Measurements from ENCODE around the gene PNPLA7. TPM values are rescaled to one million over a fixed set of nuclear protein-coding genes. Genes with fewer than 3 reads are reported as not detected.

PNPLA7 gene
- polyA plus RNA-seq, 4 donors = 2.9 to 8.8 (median 3.3) TPM

DNA sequence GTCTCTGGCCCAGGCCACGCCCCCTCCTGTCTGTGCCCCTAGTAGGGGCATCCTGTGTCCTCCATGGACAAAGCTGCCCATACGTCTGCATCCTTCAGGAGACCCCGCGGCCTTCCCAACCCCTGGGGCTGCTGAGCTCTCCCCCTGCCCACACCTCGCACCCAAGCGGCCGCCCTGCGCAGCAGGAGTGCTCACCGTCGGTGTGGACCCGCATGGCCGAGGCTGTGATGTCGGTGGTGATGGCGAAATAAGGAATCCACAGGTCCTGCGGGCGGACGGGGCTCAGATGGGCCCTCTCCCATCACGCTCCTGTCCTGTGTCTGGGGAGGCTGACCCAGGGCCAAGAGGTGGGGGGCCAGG lies 86.3 kb downstream of the PNPLA7 start:
- no peaks in the 10 kb centered on the region for H3K36me3 ChIP-seq (ENCODE audit: control insufficient read depth in 3 of 3, insufficient read depth in 2 of 3, low read depth in 1 of 3, low read length in 3 of 3)
- H3K4me3 ChIP-seq (ENCODE audit: low read depth in 1 of 3, low read length in 3 of 3) = no peak overlapping the region
- H3K27me3 ChIP-seq (ENCODE audit: control insufficient read depth in 3 of 3, insufficient read depth in 3 of 3, low read length in 3 of 3) = peaks cover 0 to 5% (median 0%) of the 10 kb centered on the region in 3 donors
- H3K9me3 ChIP-seq (ENCODE audit: control insufficient read depth in 2 of 2, insufficient read depth in 1 of 2, low read depth in 1 of 2, low read length in 1 of 2) = no peaks in the 10 kb centered on the region
- peaks cover 2 to 15% (median 3%) of the 10 kb centered on the region in 3 donors for H3K4me1 ChIP-seq (ENCODE audit: control insufficient read depth in 3 of 3, insufficient read depth in 2 of 3, low read depth in 1 of 3, low read length in 2 of 3)
- no peak overlapping the region for H3K27ac ChIP-seq (ENCODE audit: low read depth in 1 of 3, low read length in 2 of 3)
- no peak for FAIRE-seq
- WGBS, 3 donors = 95 to 96% (median 95%) methylated on average over 18 of the region's 18 CpGs
- DNase-seq = no peak

DNA sequence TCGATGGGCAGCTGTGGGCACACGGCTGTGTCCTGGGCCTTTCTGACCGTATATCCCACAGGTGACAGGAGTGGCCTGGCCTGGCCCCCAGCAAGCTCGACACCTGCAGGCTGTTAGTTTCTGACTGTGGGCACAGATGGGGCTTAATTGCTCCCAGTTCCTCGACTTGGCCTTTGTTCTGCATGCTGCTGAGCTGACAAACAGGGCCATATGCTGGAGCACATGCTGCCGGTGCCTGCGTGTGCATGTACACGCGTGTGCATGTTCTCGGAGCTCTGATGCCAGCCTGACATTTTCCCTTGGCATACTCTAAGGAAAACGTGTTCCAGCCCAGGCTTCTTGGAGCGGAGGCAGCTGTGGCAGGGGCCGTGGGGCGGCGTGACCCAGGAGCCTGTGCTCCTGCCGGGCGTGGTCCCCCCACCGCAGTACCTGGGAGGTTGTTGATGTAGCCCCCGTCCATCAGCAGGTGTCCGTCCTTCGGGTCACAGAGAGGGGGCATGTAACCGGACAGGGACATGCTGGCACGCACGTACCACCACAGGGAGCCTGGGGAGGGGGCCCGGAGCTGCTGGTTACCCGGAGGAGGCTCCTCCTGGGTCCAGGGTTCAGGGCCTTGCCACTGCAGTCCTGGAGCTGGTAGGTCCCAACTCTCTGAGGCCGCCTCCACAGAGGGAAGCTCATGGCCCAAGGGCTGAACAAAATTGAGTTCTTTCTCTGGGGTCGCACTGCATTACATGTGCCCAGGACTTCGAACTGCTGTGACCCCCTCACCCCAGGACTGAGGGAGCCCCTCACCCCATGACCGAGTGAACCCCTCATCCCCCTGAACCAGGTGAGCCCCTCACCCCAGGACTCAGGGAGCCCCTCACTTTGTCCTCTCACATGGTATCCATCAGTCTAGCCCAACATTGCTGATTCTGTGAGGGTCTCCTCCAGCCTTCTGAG lies 86.9 kb downstream of the PNPLA7 start:
- no peak for DNase-seq
- peaks cover 2 to 19% (median 3%) of the 10 kb centered on the region in 3 donors for H3K4me1 ChIP-seq (ENCODE audit: control insufficient read depth in 3 of 3, insufficient read depth in 2 of 3, low read depth in 1 of 3, low read length in 2 of 3)
- 84 to 91% (median 90%) methylated on average over 27 to 30 of the region's 30 CpGs for whole genome bisulfite sequencing, 3 donors
- no peaks in the 10 kb centered on the region for H3K36me3 ChIP-seq (ENCODE audit: control insufficient read depth in 3 of 3, insufficient read depth in 2 of 3, low read depth in 1 of 3, low read length in 3 of 3)
- no peak for FAIRE-seq
- H3K9me3 ChIP-seq (ENCODE audit: control insufficient read depth in 2 of 2, insufficient read depth in 1 of 2, low read depth in 1 of 2, low read length in 1 of 2) = no peaks in the 10 kb centered on the region
- peaks cover 0 to 5% (median 0%) of the 10 kb centered on the region in 3 donors for H3K27me3 ChIP-seq (ENCODE audit: control insufficient read depth in 3 of 3, insufficient read depth in 3 of 3, low read length in 3 of 3)
- no peak overlapping the region for H3K4me3 ChIP-seq (ENCODE audit: low read depth in 1 of 3, low read length in 3 of 3)
- no peak overlapping the region for H3K27ac ChIP-seq (ENCODE audit: low read depth in 1 of 3, low read length in 2 of 3)

GRCh38 chr9:137462396-137462985 lies 87.7 kb downstream of the PNPLA7 start:
- peak overlapping the region in 1 of 3 donors; percentile 32 for H3K27ac ChIP-seq (ENCODE audit: low read depth in 1 of 3, low read length in 2 of 3)
- H3K4me3 ChIP-seq (ENCODE audit: low read depth in 1 of 3, low read length in 3 of 3) = no peak overlapping the region

DNA sequence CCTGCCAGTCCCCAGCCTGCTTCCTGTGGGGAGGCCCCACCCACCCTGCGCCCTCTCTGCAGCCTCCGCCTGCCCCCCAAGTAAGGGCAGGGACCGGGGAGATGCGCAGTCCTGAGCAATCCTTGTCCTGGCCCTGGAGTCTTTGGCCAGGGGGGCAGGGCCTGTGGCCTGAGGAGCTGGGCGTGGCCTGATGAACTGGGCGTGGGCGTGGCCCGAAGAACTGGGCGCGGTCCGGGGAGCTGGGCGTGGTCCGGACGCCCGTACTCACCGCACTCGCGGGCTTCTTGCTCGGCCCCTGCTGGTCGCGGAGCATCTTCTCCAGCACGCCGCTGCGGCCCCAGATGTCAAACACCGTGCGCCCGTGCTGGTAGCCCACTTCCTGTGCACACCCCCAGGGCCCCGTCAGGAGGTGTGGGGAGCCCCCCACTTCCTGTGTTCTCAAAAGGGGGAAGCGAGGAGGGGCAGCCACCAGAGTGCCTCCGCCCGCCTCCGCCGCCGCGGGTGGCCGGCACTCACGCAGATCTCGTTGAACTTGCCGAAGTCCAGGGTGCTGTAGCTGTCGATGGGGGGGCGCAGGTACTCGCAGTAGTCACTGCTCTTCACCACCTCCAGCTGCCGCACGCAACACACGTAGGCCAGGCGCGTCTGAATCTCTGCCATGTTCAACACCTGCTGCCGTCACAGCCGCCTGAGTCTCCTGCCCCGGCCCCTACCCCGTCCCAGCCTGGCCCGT lies 88.4 kb downstream of the PNPLA7 start:
- H3K4me1 ChIP-seq (ENCODE audit: control insufficient read depth in 3 of 3, insufficient read depth in 2 of 3, low read depth in 1 of 3, low read length in 2 of 3) = peaks cover 2 to 27% (median 7%) of the 10 kb centered on the region in 3 donors
- H3K36me3 ChIP-seq (ENCODE audit: control insufficient read depth in 3 of 3, insufficient read depth in 2 of 3, low read depth in 1 of 3, low read length in 3 of 3) = peaks cover 0 to 13% (median 0%) of the 10 kb centered on the region in 3 donors
- 44 to 70% (median 56%) methylated on average over 48 to 52 of the region's 52 CpGs for WGBS, 3 donors
- peaks cover 0 to 5% (median 0%) of the 10 kb centered on the region in 3 donors for H3K27me3 ChIP-seq (ENCODE audit: control insufficient read depth in 3 of 3, insufficient read depth in 3 of 3, low read length in 3 of 3)
- no peaks in the 10 kb centered on the region for H3K9me3 ChIP-seq (ENCODE audit: control insufficient read depth in 2 of 2, insufficient read depth in 1 of 2, low read depth in 1 of 2, low read length in 1 of 2)
- H3K27ac ChIP-seq (ENCODE audit: low read depth in 1 of 3, low read length in 2 of 3) = peak overlapping the region in 2 of 3 donors; percentile 32 to 59
- H3K4me3 ChIP-seq (ENCODE audit: low read depth in 1 of 3, low read length in 3 of 3) = no peak overlapping the region
- DNase-seq (peak; percentile 51 to 60), FAIRE-seq (no peak)

More at GRCh38 chr9:137462396-137462985, 87.7 kb downstream of the PNPLA7 start:
- 91 to 94% (median 92%) methylated on average over 25 of the region's 25 CpGs for WGBS, 3 donors
- DNase-seq (no peak), FAIRE-seq (no peak)
- H3K27me3 ChIP-seq (ENCODE audit: control insufficient read depth in 3 of 3, insufficient read depth in 3 of 3, low read length in 3 of 3) = peaks cover 0 to 5% (median 0%) of the 10 kb centered on the region in 3 donors
- H3K36me3 ChIP-seq (ENCODE audit: control insufficient read depth in 3 of 3, insufficient read depth in 2 of 3, low read depth in 1 of 3, low read length in 3 of 3) = peaks cover 0 to 6% (median 0%) of the 10 kb centered on the region in 3 donors
- peaks cover 2 to 26% (median 7%) of the 10 kb centered on the region in 3 donors for H3K4me1 ChIP-seq (ENCODE audit: control insufficient read depth in 3 of 3, insufficient read depth in 2 of 3, low read depth in 1 of 3, low read length in 2 of 3)
- H3K9me3 ChIP-seq (ENCODE audit: control insufficient read depth in 2 of 2, insufficient read depth in 1 of 2, low read depth in 1 of 2, low read length in 1 of 2) = no peaks in the 10 kb centered on the region

- peaks cover 0 to 18% (median 0%) of the 10 kb centered on the region in 3 donors for H3K36me3 ChIP-seq (ENCODE audit: control insufficient read depth in 3 of 3, insufficient read depth in 2 of 3, low read depth in 1 of 3, low read length in 3 of 3)
- DNase-seq = no peak
- no peak overlapping the region for H3K4me3 ChIP-seq (ENCODE audit: low read depth in 1 of 3, low read length in 3 of 3)
- no peaks in the 10 kb centered on the region for H3K9me3 ChIP-seq (ENCODE audit: control insufficient read depth in 2 of 2, insufficient read depth in 1 of 2, low read depth in 1 of 2, low read length in 1 of 2)
- peaks cover 0 to 5% (median 0%) of the 10 kb centered on the region in 3 donors for H3K27me3 ChIP-seq (ENCODE audit: control insufficient read depth in 3 of 3, insufficient read depth in 3 of 3, low read length in 3 of 3)
- FAIRE-seq = no peak
- H3K4me1 ChIP-seq (ENCODE audit: control insufficient read depth in 3 of 3, insufficient read depth in 2 of 3, low read depth in 1 of 3, low read length in 2 of 3) = peaks cover 2 to 27% (median 7%) of the 10 kb centered on the region in 3 donors
- H3K27ac ChIP-seq (ENCODE audit: low read depth in 1 of 3, low read length in 2 of 3) = no peak overlapping the region
- WGBS, 3 donors = 88% methylated on average over 20 to 21 of the region's 21 CpGs
Observed at GRCh38 chr9:137461316-137461662, 88.9 kb downstream of the PNPLA7 start.

DNA sequence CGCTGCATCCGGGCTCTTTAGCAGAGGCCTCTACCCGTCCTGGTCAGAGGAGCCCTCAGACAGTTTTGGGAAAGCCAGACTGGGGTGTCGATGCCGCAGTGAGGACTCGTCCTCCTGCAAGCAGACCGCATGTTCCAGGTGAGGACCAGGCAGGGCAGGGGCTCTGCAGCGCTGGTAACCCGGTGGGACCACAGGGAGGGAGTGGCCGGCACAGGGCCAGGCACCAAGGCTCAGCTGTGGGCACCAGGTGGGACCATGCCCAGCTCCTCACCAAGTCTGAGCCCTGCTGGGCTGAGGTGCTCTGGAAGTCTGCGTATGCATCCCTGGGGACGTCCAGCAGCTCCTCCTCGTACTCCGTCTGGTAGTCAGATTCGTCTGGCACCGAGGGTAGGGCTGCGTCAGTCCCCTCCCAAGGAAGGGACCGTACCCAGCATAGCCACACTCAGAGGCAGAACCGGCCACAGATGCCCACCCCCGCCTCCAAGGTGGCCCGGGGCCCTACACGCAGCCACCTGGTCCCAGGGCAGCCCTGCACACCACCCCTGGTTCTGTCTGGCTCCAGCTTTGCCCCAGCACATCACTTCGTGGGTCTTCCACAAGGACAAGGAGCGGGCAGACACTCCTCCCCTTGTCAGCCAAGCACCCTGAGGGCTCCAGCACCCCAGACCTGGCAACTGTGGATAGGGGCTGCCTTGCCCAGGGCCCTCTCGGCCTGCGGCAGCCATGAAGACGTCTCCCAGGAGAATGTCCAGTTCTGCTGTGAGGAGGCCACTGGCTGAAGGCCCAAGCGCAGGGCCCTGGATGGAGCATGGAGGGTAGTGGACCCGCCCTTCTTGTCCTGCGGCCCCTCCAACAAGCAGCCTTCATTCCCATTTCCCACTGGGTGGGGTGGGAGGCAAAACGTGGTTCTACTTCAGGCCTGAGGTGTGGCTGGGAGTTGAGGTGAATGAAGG lies 89.6 kb downstream of the PNPLA7 start:
- no peak overlapping the region for H3K27ac ChIP-seq (ENCODE audit: low read depth in 1 of 3, low read length in 2 of 3)
- H3K4me3 ChIP-seq (ENCODE audit: low read depth in 1 of 3, low read length in 3 of 3) = no peak overlapping the region
- no peaks in the 10 kb centered on the region for H3K9me3 ChIP-seq (ENCODE audit: control insufficient read depth in 2 of 2, insufficient read depth in 1 of 2, low read depth in 1 of 2, low read length in 1 of 2)
- H3K4me1 ChIP-seq (ENCODE audit: control insufficient read depth in 3 of 3, insufficient read depth in 2 of 3, low read depth in 1 of 3, low read length in 2 of 3) = peaks cover 2 to 27% (median 7%) of the 10 kb centered on the region in 3 donors
- peaks cover 0 to 5% (median 0%) of the 10 kb centered on the region in 3 donors for H3K27me3 ChIP-seq (ENCODE audit: control insufficient read depth in 3 of 3, insufficient read depth in 3 of 3, low read length in 3 of 3)
- DNase-seq (no peak), FAIRE-seq (no peak)
- WGBS, 3 donors = 93% methylated on average over 30 to 31 of the region's 31 CpGs
- H3K36me3 ChIP-seq (ENCODE audit: control insufficient read depth in 3 of 3, insufficient read depth in 2 of 3, low read depth in 1 of 3, low read length in 3 of 3) = peaks cover 0 to 25% (median 0%) of the 10 kb centered on the region in 3 donors

DNA sequence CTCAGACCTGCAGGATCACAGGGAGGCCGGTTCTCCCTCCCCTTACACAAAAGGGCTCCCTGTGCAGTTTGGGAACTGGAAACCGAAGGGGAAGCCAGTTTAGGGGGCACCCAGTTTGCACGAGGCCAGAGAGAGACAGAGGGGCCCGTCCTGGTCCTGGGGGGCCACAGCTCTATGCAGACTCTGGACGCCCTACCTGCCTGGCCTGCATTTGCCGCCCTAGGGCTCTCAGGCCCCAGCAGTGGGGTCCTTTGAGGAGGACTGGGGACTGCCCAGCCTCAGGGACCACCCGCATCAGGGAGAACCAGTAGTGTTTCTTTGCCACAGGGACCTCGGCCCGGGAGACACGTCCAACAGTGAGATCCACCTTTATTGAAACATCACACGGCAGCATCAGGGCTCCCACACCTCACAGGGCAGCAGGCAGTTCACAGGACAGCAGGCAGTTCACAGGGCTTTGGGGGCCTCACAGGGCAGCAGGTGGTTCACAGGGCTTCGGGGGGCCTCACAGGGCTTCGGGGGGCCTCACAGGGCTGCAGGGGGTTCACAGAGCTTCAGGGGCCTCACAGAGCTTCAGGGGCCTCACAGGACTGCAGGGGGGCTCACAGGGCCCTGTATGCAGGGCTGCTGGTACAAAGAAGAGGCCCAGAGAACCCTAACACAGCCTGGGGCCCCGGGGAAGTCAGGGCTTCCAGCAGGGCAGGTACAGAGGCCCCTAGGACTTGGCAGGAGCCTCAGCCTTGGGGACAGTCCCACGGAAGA lies 90.4 kb downstream of the PNPLA7 start:
- H3K36me3 ChIP-seq (ENCODE audit: control insufficient read depth in 3 of 3, insufficient read depth in 2 of 3, low read depth in 1 of 3, low read length in 3 of 3) = peaks cover 0 to 33% (median 0%) of the 10 kb centered on the region in 3 donors
- 30 to 43% (median 34%) methylated on average over 14 to 15 of the region's 15 CpGs for WGBS, 3 donors
- peak overlapping the region; percentile 61 to 67 (median 66) for H3K27ac ChIP-seq (ENCODE audit: low read depth in 1 of 3, low read length in 2 of 3)
- DNase-seq = no peak
- H3K4me1 ChIP-seq (ENCODE audit: control insufficient read depth in 3 of 3, insufficient read depth in 2 of 3, low read depth in 1 of 3, low read length in 2 of 3) = peaks cover 2 to 33% (median 7%) of the 10 kb centered on the region in 3 donors
- peak overlapping the region in 2 of 3 donors; percentile 55 to 75 for H3K4me3 ChIP-seq (ENCODE audit: low read depth in 1 of 3, low read length in 3 of 3)
- FAIRE-seq = no peak
- peaks cover 0 to 5% (median 0%) of the 10 kb centered on the region in 3 donors for H3K27me3 ChIP-seq (ENCODE audit: control insufficient read depth in 3 of 3, insufficient read depth in 3 of 3, low read length in 3 of 3)
- no peaks in the 10 kb centered on the region for H3K9me3 ChIP-seq (ENCODE audit: control insufficient read depth in 2 of 2, insufficient read depth in 1 of 2, low read depth in 1 of 2, low read length in 1 of 2)
